ENCODE data around the gene GRB10. TPM values are rescaled to one million over a fixed set of nuclear protein-coding genes. Genes with fewer than 3 reads are reported as not detected.

Gene GRB10
- total and polyA plus RNA-seq, 2 of the 8 experiments (the other 6 are each of a cell fraction or from before 2014, with no cell fraction given) = 35.7 to 97.0 TPM

DNA sequence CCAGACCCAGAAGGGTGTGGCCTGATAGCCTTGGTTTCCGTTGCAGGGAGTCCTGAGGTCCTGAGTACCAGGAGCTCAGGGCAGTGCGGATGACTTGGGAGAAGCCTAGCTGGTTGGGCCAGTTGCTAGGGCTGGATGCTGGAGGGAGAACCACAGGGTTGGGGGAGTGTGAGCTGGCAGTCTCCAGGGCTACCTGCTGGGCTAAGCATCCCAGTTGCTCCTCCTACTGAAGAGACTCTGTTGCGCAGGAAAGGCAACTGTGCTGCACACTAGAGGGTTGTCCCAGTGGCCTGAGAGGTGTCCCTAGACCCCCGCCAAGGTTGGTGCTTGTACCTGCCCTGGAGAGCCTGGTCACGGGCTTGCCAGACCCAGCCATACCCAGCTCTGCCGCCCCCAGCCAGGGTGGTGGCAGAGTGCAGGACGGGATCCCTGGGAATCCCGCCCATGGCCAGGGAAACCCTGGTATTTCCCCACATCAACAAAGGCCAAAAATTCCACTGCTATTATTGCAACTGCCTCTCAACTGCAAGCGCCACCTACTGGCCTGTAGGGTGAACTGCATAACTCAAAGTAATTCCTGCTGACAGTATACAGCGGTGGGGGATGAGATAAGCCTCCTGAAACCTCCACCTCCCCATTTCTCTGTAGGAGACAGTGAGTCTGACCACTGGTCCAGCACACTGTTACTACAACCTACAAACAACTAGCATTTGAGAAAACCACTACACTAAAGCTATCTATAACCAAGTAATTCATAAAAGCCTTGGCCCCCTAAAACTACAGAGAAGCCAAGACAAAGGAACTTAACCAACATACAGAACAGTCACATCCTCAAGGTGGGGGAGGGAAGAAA is 149.9 kb downstream of the GRB10 start (continued):
- TF ChIP-seq, protein P1, sequence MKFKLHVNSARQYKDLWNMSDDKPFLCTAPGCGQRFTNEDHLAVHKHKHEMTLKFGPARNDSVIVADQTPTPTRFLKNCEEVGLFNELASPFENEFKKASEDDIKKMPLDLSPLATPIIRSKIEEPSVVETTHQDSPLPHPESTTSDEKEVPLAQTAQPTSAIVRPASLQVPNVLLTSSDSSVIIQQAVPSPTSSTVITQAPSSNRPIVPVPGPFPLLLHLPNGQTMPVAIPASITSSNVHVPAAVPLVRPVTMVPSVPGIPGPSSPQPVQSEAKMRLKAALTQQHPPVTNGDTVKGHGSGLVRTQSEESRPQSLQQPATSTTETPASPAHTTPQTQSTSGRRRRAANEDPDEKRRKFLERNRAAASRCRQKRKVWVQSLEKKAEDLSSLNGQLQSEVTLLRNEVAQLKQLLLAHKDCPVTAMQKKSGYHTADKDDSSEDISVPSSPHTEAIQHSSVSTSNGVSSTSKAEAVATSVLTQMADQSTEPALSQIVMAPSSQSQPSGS (IDR thresholded peaks at IDR 0.05; ENCODE audit: low read length) = no peak
- TF ChIP-seq ZNF274 (IDR thresholded peaks at IDR 0.05; ENCODE audit: borderline replicate concordance, extremely low read depth, low read length) (no peak), CBX5 (IDR thresholded peaks at IDR 0.05; ENCODE audit: low read depth, low read length) (no peak), TAF7 (optimal IDR thresholded peaks at IDR 0.05; ENCODE audit: borderline replicate concordance, low read depth, low read length) (no peak), HDAC6 (IDR thresholded peaks at IDR 0.05; ENCODE audit: low read depth, low read length) (no peak), PHF8 (conservative IDR thresholded peaks at IDR 0.05; ENCODE audit: low read depth, low read length) (no peak), RFX5 (IDR thresholded peaks at IDR 0.05; ENCODE audit: borderline replicate concordance, low read depth, low read length) (no peak), SP2 (IDR thresholded peaks at IDR 0.05; ENCODE audit: low read length) (no peak), BACH1 (IDR thresholded peaks at IDR 0.05; ENCODE audit: low read length) (no peak), SAP30 (IDR thresholded peaks at IDR 0.05; ENCODE audit: insufficient read depth, insufficient replicate concordance, low read length) (no peak), POLR2A (IDR thresholded peaks at IDR 0.05; ENCODE audit: control extremely low read depth in 1 of 2, low read depth in 2 of 2, low read length in 2 of 2) (no peak), KDM4A (IDR thresholded peaks at IDR 0.05; ENCODE audit: low read depth, low read length, severe bottlenecking) (no peak), TEAD4 (IDR thresholded peaks at IDR 0.05; ENCODE audit: low read depth, low read length) (peak; percentile 92), CHD2 (IDR thresholded peaks at IDR 0.05; ENCODE audit: low read length) (no peak), ASH2L (IDR thresholded peaks at IDR 0.05; ENCODE audit: low read length) (peak; percentile 44), BCL11A (IDR thresholded peaks at IDR 0.05; ENCODE audit: low read depth in 2 of 2, low read length in 2 of 2) (no peak), SIRT6 (IDR thresholded peaks at IDR 0.05; ENCODE audit: low read length) (no peak), JUND (IDR thresholded peaks at IDR 0.05; ENCODE audit: low read length) (peak; percentile 19; the same call in 1 of the 2 replicates)
- TF ChIP-seq, protein P2, sequence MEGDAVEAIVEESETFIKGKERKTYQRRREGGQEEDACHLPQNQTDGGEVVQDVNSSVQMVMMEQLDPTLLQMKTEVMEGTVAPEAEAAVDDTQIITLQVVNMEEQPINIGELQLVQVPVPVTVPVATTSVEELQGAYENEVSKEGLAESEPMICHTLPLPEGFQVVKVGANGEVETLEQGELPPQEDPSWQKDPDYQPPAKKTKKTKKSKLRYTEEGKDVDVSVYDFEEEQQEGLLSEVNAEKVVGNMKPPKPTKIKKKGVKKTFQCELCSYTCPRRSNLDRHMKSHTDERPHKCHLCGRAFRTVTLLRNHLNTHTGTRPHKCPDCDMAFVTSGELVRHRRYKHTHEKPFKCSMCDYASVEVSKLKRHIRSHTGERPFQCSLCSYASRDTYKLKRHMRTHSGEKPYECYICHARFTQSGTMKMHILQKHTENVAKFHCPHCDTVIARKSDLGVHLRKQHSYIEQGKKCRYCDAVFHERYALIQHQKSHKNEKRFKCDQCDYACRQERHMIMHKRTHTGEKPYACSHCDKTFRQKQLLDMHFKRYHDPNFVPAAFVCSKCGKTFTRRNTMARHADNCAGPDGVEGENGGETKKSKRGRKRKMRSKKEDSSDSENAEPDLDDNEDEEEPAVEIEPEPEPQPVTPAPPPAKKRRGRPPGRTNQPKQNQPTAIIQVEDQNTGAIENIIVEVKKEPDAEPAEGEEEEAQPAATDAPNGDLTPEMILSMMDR (IDR thresholded peaks at IDR 0.05; ENCODE audit: control extremely low read depth in 1 of 3, insufficient read depth in 1 of 3, low read depth in 1 of 3, low read length in 3 of 3) = peak; percentile 48 to 93 (median 71)
- TF ChIP-seq, protein P3, sequence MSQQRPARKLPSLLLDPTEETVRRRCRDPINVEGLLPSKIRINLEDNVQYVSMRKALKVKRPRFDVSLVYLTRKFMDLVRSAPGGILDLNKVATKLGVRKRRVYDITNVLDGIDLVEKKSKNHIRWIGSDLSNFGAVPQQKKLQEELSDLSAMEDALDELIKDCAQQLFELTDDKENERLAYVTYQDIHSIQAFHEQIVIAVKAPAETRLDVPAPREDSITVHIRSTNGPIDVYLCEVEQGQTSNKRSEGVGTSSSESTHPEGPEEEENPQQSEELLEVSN (IDR thresholded peaks at IDR 0.05) = no peak

All from H1 (cell line).